H1 (cell line): Measurements from ENCODE around the gene MXRA8. TPM values are rescaled to one million over a fixed set of nuclear protein-coding genes. Genes with fewer than 3 reads are reported as not detected.

Source experiments
- E2F6 ChIP-seq: IDR thresholded peaks from 2 replicates; pipeline ENCODE4 v1.6.1; 2012; ENCODE audit warnings: inconsistent platforms
- polyA plus RNA-seq, 7 experiments: library from polyadenylated mRNA; depleted of rRNA in 3 of 7; stranded (reverse) in 5 of 7; unstranded in 2 of 7; fragments of >200 nt in 5 of 7; fragments of 200-250 nt in 2 of 7; gene quantifications; 1 replicate in 5 of 7; 2 replicates in 1 of 7; 4 replicates in 1 of 7; pipeline versions ENCODE4 v1.2.1 to v1.2.3, GENCODE V29; 2011 to 2013; ENCODE audit warnings: missing spikeins in 2 of 7, mixed read lengths in 2 of 7
- total RNA-seq: library from RNA; stranded (reverse); fragmentation: NEBNext Ultra II Directional; extraction: Animal tissue kit (Norgen Biotek cat#: 25700); gene quantifications from 2 replicates; pipeline ENCODE4 v1.2.1, GENCODE V29; 2021

The MXRA8 gene
- total and polyA plus RNA-seq, 2 of the 8 experiments (the other 6 are each of a cell fraction or from before 2014, with no cell fraction given), result 10.5 to 17.2 TPM

- no peak for TF ChIP-seq E2F6
These were observed 44.1 kb downstream of the MXRA8 start (continued) for GRCh38 chr1:1314237-1314586.
